T-helper 2 cell treated with Interferon-gamma antibody and Interleukin-4, amounts not matched to agents 5 μg/mL and 100 μg/mL, for 36 hours (primary cell): ENCODE data around the gene STAB2.
A peak's percentile ranks its signal among the peaks of the same experiment; 100 is the strongest.

Experiments
- DNase-seq: peaks from one replicate; pipeline ENCODE4 v3.0.0; 2021; ENCODE audit warnings: low spot score
- H3K27ac Mint-ChIP-seq: one replicate; pipeline ENCODE4 v1.8.0; 2021; ENCODE audit warnings: mild to moderate bottlenecking, mixed read lengths
- H3K27me3 Mint-ChIP-seq: one replicate; pipeline ENCODE4 v1.8.0; 2021; ENCODE audit warnings: low read depth, mixed read lengths
- H3K36me3 Mint-ChIP-seq: one replicate; pipeline ENCODE4 v1.8.0; 2021; ENCODE audit warnings: low read depth, mixed read lengths
- H3K4me1 Mint-ChIP-seq: one replicate; pipeline ENCODE4 v1.8.0; 2021; ENCODE audit warnings: low read depth, mixed read lengths
- H3K4me3 Mint-ChIP-seq: one replicate; pipeline ENCODE4 v1.8.0; 2022; ENCODE audit warnings: mild to moderate bottlenecking, moderate library complexity, mixed read lengths
- H3K9me3 Mint-ChIP-seq: one replicate; pipeline ENCODE4 v1.8.0; 2021; ENCODE audit warnings: mixed read lengths

Gene STAB2

DNA sequence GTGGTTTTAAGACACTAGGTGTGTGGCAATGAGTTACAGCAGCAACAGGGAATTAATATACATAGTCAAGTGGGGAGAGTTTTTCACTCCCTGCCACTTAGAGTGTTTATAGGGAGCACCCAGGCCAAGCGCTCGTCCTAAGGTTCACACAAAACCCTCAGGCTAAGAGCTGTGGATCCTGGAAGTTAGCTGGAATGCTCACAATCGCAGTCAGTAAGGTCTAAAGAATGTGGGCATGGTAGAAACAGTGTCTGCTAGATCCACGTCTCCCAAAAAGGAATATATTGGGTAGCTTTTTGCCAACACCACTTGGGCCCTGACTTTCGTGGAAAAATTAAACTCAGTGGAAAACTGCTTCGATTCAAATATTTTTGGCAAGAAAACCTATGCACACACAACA, 36.6 kb downstream of the STAB2 start:
- no peaks in the 10 kb centered on the region for H3K9me3 Mint-ChIP-seq
- H3K4me1 Mint-ChIP-seq: no peaks in the 10 kb centered on the region
- H3K27me3 Mint-ChIP-seq: no peaks in the 10 kb centered on the region
- DNase-seq: no peak
- H3K4me3 Mint-ChIP-seq: no peak overlapping the region
- no peaks in the 10 kb centered on the region for H3K36me3 Mint-ChIP-seq
- H3K27ac Mint-ChIP-seq: no peak overlapping the region

DNA sequence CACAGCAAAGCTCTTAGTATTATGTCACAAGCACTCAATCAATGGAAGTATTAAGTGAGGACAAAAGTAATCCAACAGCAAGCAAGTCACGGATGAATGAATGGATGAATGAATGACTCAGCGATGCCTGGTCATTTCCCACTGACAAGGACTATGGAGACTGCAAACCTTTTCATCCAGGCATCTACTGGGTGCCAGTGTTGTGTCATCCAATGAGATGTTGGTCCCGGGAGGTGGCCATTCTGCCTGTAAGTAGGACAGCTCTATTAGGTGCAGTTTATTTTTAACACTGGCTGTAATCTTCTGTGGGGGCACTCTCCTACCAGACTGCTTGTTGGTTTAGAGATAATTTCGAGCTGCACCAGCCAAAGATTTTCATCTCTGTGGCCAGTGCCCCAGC, 39.4 kb downstream of the STAB2 start:
- no peaks in the 10 kb centered on the region for H3K36me3 Mint-ChIP-seq
- H3K27ac Mint-ChIP-seq: no peak overlapping the region
- no peak for DNase-seq
- H3K27me3 Mint-ChIP-seq: no peaks in the 10 kb centered on the region
- no peak overlapping the region for H3K4me3 Mint-ChIP-seq
- no peaks in the 10 kb centered on the region for H3K9me3 Mint-ChIP-seq
- no peaks in the 10 kb centered on the region for H3K4me1 Mint-ChIP-seq

DNA sequence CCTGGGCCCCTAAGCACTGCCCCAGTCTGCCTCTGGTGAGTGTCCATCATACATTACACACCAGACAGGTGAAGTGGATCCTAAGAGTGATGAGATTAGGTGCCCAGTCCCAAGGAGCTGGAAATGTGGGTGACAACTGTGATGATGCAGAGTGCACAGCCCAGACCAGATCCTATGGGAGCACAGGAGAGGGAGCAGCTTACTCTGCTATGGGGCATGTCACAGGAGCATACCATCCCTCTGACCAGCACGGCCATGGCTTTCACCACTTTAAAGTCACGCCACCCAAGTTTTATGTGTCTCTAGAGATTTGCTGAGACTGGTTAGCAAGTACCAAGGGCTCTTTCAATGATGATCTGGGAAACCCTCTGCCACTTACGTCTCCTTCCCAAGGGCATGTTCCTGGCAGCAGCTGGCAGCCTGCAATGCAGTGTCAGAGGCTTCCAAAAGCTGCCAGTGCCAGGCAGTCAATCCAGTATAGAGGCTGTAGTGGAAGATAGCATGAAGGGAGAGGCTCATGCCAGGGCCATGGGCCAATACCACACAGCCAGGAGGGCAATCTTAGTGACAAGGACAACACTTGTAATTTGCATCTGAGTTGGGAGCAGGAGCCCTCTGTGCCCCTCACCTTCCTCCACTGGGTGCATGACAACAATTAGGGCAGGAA, 40.2 kb downstream of the STAB2 start:
- Mint-ChIP-seq H3K9me3 (no peaks in the 10 kb centered on the region), H3K27ac (no peak overlapping the region)

DNA sequence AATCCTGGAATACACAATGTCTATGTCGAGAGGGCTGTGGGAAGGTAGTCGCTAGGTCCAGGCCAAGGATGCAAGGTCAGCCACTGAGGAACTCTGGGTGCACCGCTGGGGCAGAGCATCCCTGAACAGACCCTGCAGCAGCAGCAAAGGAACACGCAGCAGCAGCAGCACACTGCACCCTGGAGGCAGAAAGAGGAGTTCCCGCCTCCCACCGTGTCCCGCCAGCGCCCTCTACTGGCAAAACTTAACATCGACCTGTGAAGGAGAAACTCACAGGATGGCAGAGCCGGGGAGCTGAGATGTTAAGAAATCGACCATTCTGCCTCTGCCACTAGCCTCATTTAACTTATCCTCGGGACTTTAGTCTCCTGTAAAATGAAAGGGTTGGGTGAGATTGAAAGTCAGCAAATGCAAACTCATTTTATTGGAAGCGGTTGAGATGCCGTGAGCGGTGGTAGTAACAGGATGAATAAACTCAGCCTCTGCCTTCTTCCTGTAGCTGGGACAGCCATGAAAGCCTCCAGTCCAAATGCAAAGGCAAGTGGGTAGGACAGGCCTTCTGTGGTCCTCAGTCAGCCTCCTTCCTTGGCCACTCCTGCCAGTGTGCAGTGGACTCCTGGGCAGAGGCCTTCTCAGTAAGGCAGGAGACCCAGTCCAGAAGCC, 45.6 kb downstream of the STAB2 start:
- H3K4me3 Mint-ChIP-seq: no peak overlapping the region
- H3K4me1 Mint-ChIP-seq: no peaks in the 10 kb centered on the region
- peak; percentile 66 for DNase-seq
- H3K9me3 Mint-ChIP-seq: no peaks in the 10 kb centered on the region
- no peak overlapping the region for H3K27ac Mint-ChIP-seq
- no peaks in the 10 kb centered on the region for H3K27me3 Mint-ChIP-seq
- no peaks in the 10 kb centered on the region for H3K36me3 Mint-ChIP-seq

More for the DNA sequence above, 40.2 kb downstream of the STAB2 start:
- Mint-ChIP-seq H3K36me3 (no peaks in the 10 kb centered on the region), H3K27me3 (no peaks in the 10 kb centered on the region), H3K4me3 (no peak overlapping the region), H3K4me1 (no peaks in the 10 kb centered on the region)
- no peak for DNase-seq

DNA sequence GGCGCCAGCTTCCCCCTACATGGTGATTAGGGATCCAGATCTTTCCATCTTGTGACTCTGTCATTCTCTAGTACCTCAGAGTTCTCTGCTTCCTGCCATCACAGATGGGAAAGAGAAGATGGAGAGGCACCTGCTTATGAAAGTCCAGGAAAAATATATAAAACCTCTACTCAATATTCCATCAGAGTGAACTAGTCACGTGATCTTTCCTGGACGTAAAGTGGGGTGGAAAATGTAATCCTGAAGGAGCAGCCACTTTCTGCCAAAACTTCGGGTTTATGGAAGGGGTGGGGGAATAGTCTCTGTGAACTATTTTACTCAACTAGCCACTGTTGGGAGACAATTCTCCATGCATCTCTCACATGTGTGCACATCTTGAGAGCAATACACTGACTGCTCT, 47.7 kb downstream of the STAB2 start:
- Mint-ChIP-seq H3K4me3 (no peak overlapping the region), H3K9me3 (no peaks in the 10 kb centered on the region), H3K4me1 (no peaks in the 10 kb centered on the region), H3K27ac (no peak overlapping the region), H3K27me3 (no peaks in the 10 kb centered on the region), H3K36me3 (no peaks in the 10 kb centered on the region)
- no peak for DNase-seq

DNA sequence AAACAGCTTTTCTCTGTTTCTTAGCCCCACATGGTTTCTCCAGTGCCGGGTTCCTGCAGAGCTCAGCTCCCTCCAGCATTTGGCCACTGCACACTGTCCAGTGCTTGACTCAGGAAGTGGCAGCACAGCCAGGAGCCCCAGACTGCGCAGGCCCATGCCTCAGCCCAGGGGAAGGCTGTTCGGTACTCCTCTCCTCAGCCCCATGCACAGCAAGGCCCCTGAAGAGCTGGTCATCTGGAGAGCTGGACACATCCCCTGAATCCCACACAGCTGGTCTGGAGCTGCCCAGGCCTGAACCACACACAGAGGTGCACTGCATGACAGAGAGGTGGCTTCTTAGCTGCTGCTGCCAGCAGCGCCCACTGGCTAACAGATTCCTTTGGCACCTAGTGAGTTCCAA, 48.3 kb downstream of the STAB2 start:
- Mint-ChIP-seq H3K36me3 (no peaks in the 10 kb centered on the region), H3K4me3 (no peak overlapping the region), H3K27me3 (no peaks in the 10 kb centered on the region), H3K4me1 (no peaks in the 10 kb centered on the region), H3K27ac (no peak overlapping the region), H3K9me3 (no peaks in the 10 kb centered on the region)
- no peak for DNase-seq

DNA sequence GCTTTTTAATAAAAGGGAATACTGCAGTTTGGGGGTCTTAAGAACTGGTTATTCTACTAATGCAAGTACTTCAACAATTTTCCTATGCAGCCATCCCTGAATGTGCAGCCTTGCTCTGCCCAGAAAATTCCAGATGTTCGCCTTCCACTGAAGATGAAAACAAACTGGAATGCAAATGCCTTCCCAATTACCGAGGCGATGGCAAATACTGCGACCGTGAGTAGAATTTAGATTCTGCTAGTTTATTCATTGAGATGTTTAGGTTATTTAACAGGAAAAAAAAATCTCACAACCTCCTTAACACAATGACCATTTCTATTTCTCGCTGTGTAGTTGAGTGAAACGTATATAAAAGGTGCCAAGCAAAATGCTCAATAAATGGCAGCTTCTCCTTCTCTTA, 49.9 kb downstream of the STAB2 start:
- H3K4me3 Mint-ChIP-seq: no peak overlapping the region
- H3K4me1 Mint-ChIP-seq: no peaks in the 10 kb centered on the region
- no peaks in the 10 kb centered on the region for H3K27me3 Mint-ChIP-seq
- DNase-seq: no peak
- H3K27ac Mint-ChIP-seq: no peak overlapping the region
- no peaks in the 10 kb centered on the region for H3K9me3 Mint-ChIP-seq
- no peaks in the 10 kb centered on the region for H3K36me3 Mint-ChIP-seq

DNA sequence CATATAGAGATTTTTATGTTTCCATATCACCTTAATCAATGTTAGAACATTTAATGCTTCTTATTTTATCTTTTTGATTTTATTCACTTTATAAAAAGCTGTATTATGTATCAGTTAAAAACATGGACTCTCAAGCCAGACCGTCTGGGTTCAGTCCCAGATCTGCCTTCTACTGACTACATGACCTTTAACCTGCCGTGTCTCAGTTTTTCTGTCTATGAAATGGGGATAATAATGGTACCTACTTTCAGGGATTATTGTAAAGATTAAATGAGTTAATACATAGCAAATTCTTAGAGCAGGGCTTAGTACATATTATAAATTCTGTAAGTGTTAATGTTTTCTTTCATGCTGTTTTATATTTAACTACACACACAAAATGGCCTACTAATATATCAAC, 50.4 kb downstream of the STAB2 start:
- no peaks in the 10 kb centered on the region for H3K36me3 Mint-ChIP-seq
- DNase-seq: no peak
- no peaks in the 10 kb centered on the region for H3K9me3 Mint-ChIP-seq
- H3K27me3 Mint-ChIP-seq: no peaks in the 10 kb centered on the region
- no peak overlapping the region for H3K27ac Mint-ChIP-seq
- no peak overlapping the region for H3K4me3 Mint-ChIP-seq
- no peaks in the 10 kb centered on the region for H3K4me1 Mint-ChIP-seq

DNA sequence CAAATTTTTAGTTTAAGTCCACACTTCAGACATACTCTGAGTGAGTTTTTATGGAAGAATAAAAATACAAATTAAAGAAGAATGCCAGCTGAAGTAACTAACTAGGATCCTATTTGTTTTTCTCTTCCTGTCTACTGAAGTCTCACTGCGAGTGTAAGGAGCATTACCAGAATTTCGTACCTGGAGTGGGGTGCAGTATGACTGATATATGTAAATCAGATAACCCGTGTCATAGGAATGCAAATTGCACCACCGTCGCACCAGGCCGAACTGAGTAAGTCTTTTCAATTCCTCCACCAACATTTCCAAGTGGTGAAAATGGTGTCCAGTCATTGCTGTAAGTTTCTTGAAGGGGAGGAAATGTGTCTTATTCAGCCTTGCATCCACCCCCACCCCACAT, 52.9 kb downstream of the STAB2 start:
- H3K4me3 Mint-ChIP-seq: no peak overlapping the region
- no peaks in the 10 kb centered on the region for H3K9me3 Mint-ChIP-seq
- H3K36me3 Mint-ChIP-seq: no peaks in the 10 kb centered on the region
- H3K27me3 Mint-ChIP-seq: no peaks in the 10 kb centered on the region
- no peaks in the 10 kb centered on the region for H3K4me1 Mint-ChIP-seq
- DNase-seq: no peak
- no peak overlapping the region for H3K27ac Mint-ChIP-seq

DNA sequence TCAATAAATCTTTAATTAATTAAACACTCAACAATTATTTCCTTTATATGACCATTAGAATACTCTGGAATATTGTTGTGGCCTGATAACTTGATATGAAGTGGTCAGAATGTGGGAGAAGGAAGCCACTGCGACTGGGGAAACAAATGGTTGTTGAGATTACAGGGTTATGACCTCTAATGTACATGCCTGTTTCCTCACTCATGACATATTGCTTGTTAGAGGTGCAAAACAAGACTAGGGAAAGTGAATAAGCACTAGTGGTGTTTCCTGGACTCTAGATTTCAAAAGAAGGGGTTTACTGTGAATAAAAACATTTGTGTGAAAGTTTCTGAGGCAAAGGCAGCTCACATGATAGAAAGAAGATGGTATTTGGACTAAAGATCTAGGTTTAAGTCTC, 53.3 kb downstream of the STAB2 start:
- Mint-ChIP-seq H3K9me3 (no peaks in the 10 kb centered on the region), H3K4me1 (no peaks in the 10 kb centered on the region), H3K27me3 (no peaks in the 10 kb centered on the region), H3K36me3 (no peaks in the 10 kb centered on the region), H3K27ac (no peak overlapping the region), H3K4me3 (no peak overlapping the region)
- no peak for DNase-seq

DNA sequence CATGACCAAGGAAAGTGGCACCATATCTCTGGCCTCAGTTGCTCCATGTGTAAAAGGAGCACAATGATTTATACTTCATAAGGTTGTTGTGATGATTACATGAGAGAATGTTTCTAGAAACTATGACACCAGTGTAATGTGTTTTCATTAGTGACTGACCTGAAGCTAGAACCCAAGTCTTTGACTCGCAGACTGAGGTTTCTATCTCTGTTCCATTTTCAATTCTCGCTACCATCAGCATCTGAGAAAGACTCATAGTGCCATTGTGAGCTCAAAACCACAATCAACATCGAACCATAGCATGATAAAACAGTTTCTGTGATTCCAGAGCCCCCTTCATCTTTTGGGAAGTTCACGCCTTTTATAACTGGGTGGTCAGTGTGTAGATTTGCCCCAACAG, 53.8 kb downstream of the STAB2 start:
- Mint-ChIP-seq H3K4me3 (no peak overlapping the region), H3K36me3 (no peaks in the 10 kb centered on the region), H3K9me3 (no peaks in the 10 kb centered on the region), H3K27me3 (no peaks in the 10 kb centered on the region), H3K27ac (no peak overlapping the region), H3K4me1 (no peaks in the 10 kb centered on the region)
- no peak for DNase-seq

DNA sequence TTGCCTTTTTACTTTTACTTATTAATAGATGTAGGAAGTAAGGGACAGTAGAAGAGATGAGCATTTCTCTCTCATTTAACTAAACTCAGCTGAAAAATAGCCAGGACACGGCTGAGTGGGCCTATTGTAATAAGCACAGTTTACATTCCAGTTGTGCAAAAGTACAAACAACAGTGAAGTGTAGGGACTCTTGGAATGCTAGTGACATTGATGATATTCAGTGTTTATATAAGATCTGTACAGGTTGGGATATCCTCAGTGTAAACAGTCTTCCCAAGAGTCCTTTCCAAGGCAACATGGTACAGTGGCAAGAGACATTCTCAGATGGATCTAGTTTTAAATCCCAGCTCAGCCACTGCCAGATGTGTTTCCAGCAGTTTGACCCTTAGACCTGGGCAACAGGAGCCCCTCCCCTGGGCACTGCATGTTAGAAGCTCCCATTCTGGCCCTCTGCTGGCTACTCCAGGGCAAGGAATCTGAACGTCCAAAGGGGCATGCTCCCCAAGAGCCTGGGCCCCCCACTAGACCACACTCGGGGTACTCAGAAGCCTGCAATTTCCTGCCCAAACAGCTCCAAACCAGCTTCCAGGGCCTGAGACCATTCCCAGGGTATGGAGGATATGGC, 55.3 kb downstream of the STAB2 start:
- H3K4me1 Mint-ChIP-seq: no peaks in the 10 kb centered on the region
- DNase-seq: no peak
- H3K27ac Mint-ChIP-seq: no peak overlapping the region
- H3K27me3 Mint-ChIP-seq: peaks cover 2% of the 10 kb centered on the region
- H3K9me3 Mint-ChIP-seq: no peaks in the 10 kb centered on the region
- H3K36me3 Mint-ChIP-seq: no peaks in the 10 kb centered on the region
- no peak overlapping the region for H3K4me3 Mint-ChIP-seq

DNA sequence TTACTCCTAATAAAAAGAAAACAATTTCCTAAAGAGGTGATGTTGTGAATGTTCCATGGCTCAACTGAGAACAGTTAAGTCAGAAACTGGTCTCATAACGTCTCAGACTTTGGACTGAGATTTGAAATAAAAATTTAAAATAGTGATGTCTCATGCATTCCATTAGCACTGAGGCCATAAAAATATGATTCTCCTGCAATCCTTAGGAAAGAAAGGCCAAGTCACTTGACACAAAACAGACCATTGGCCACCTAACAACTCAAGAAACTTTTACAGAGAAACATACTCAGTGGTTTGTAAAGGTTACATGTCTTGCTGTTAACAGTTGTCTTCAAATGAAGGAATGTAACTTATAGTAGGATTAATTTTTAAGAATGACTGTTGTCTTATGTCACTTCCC, 58.1 kb downstream of the STAB2 start:
- H3K27me3 Mint-ChIP-seq: peaks cover 3% of the 10 kb centered on the region
- no peaks in the 10 kb centered on the region for H3K36me3 Mint-ChIP-seq
- H3K27ac Mint-ChIP-seq: no peak overlapping the region
- DNase-seq: no peak
- no peaks in the 10 kb centered on the region for H3K4me1 Mint-ChIP-seq
- no peaks in the 10 kb centered on the region for H3K9me3 Mint-ChIP-seq
- no peak overlapping the region for H3K4me3 Mint-ChIP-seq

DNA sequence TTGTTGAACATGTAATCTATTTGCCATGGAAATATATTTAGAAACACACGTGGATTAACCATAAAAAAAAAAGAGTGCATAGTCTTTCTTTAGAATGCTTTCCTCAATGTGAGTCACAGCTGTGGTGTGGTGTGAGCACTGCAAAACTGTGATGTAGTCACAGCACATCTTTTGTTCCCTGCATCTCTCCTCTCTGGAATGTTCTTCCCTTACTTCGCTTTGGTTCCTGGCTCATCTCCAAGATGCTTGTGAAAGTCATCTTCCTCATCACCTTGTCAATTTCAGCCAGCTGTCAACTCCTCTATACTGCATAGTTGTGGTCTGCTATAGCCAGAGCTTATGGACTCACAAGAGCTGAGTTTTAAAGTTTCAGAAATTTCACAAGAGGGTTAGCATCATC, 60.2 kb downstream of the STAB2 start:
- H3K4me3 Mint-ChIP-seq: no peak overlapping the region
- no peak for DNase-seq

More for the DNA sequence above, 60.2 kb downstream of the STAB2 start:
- no peaks in the 10 kb centered on the region for H3K9me3 Mint-ChIP-seq
- no peaks in the 10 kb centered on the region for H3K36me3 Mint-ChIP-seq
- H3K27ac Mint-ChIP-seq: no peak overlapping the region
- no peaks in the 10 kb centered on the region for H3K4me1 Mint-ChIP-seq
- peaks cover 3% of the 10 kb centered on the region for H3K27me3 Mint-ChIP-seq
